Adipocyte (in vitro differentiated cells): ENCODE measurements around the gene MRPL28.
A peak's percentile ranks its signal among the peaks of the same experiment; 100 is the strongest.
"Not testable (repeated sequence)": the region's sequence is repeated elsewhere in the genome, so short reads cannot be mapped to it uniquely, and the experiment has no call there.

Experiments used
- DNase-seq: peaks from one replicate; pipeline ENCODE4 v3.0.0-alpha.2; 2015; ENCODE audit warnings: low read depth
- H3K27me3 ChIP-seq: replicated peaks from 2 replicates; pipeline ENCODE4 v1.7.0; 2013; ENCODE audit warnings: mild to moderate bottlenecking, low read length, moderate library complexity; ENCODE audit not compliant: control insufficient read depth, insufficient read depth
- H3K36me3 ChIP-seq: 2 replicates; pipeline ENCODE4 v1.7.0; 2013; ENCODE audit warnings: low read length, mild to moderate bottlenecking, moderate library complexity; ENCODE audit not compliant: control insufficient read depth, insufficient read depth, severe bottlenecking
- H3K4me1 ChIP-seq: 2 replicates; pipeline ENCODE4 v1.7.0; 2013; ENCODE audit warnings: mild to moderate bottlenecking, low read length, moderate library complexity; ENCODE audit not compliant: control insufficient read depth, insufficient read depth
- H3K4me3 ChIP-seq: 2 replicates; pipeline ENCODE4 v1.7.0; 2013; ENCODE audit warnings: mild to moderate bottlenecking, low read length, moderate library complexity
- H3K9ac ChIP-seq: 2 replicates; pipeline ENCODE4 v1.7.0; 2013; ENCODE audit warnings: mild to moderate bottlenecking, low read length, moderate library complexity
- H3K9me3 ChIP-seq: 2 replicates; pipeline ENCODE4 v1.7.0; 2013; ENCODE audit warnings: mild to moderate bottlenecking, low read length, moderate library complexity; ENCODE audit not compliant: control insufficient read depth

Gene MRPL28

GRCh38 chr16:386641-387156 lies 16.4 kb upstream of the MRPL28 start:
- DNase-seq = peak; percentile 16
- Histone ChIP-seq H3K36me3 (no peaks in the 10 kb centered on the region), H3K27me3 (no peaks in the 10 kb centered on the region), H3K9me3 (no peaks in the 10 kb centered on the region), H3K4me3 (no peak overlapping the region), H3K4me1 (peaks cover 17% of the 10 kb centered on the region), H3K9ac (no peak overlapping the region)

DNA sequence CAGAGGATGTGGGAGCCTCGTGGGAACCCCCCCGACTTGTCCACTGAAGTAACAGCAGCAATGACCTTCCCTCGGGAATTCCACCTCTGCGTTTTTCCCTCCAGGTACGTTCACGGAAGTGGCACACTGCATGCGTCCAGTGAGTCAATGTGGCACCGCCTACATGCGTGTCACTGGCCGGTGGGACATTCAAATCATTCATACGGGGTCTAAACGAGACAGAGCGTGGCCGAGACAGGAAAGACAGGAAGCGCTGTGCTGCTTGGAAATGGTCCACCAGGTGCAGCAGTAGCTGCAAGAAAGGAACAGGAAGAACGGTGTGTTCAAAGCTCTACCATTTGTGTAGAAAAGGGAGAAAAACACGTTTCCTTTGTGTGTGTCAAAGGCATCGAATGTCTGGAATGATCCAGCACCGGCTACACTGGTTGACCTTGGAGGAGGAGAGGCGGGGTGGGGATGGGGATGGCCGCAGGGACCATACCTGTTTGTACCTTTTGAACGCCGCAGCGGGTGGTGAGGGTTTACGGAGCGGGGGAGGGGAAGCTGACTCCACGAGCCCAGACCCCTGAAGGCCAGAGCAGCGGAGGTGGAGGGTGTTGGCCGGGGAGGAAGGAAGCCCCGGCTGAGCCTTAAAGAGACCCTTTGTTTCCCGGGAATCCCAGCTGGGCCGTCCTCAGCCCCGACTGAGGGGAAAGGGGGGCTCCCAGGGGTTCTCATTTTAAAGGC lies 13.2 kb upstream of the MRPL28 start:
- Histone ChIP-seq H3K9ac (peak overlapping the region; percentile 87), H3K36me3 (no peaks in the 10 kb centered on the region), H3K27me3 (no peaks in the 10 kb centered on the region), H3K9me3 (no peaks in the 10 kb centered on the region), H3K4me1 (peaks cover 14% of the 10 kb centered on the region), H3K4me3 (no peak overlapping the region)
- no peak for DNase-seq

GRCh38 chr16:381789-382717 lies 11.7 kb upstream of the MRPL28 start, which contains the start of gene PGAP6:
TSS of gene PGAP6 (minus strand) at chr16:381978. CDS start at chr16:381821, 157 bp downstream.
- no peaks in the 10 kb centered on the region for H3K27me3 ChIP-seq
- no peaks in the 10 kb centered on the region for H3K36me3 ChIP-seq
- peak within 1 kb of the TSS; percentile 87 for H3K9ac ChIP-seq
- peaks cover 3% of the 10 kb centered on the region for H3K4me1 ChIP-seq
- H3K4me3 ChIP-seq = peak within 1 kb of the TSS; percentile 91
- peak; percentile 88 for DNase-seq
- no peaks in the 10 kb centered on the region for H3K9me3 ChIP-seq

GRCh38 chr16:381012-381788 lies 10.9 kb upstream of the MRPL28 start:
- Histone ChIP-seq H3K4me3 (peak overlapping the region; percentile 83), H3K9ac (peak overlapping the region; percentile 87), H3K4me1 (peaks cover 3% of the 10 kb centered on the region), H3K9me3 (no peaks in the 10 kb centered on the region), H3K36me3 (peaks cover 5% of the 10 kb centered on the region), H3K27me3 (no peaks in the 10 kb centered on the region)
- peak; percentile 69 for DNase-seq

GRCh38 chr16:380762-381011 lies 10.3 kb upstream of the MRPL28 start:
- Histone ChIP-seq H3K36me3 (peaks cover 10% of the 10 kb centered on the region), H3K4me1 (peaks cover 3% of the 10 kb centered on the region), H3K9me3 (no peaks in the 10 kb centered on the region), H3K9ac (peak overlapping the region; percentile 87), H3K27me3 (no peaks in the 10 kb centered on the region), H3K4me3 (peak overlapping the region; percentile 83)
- DNase-seq = no peak

- Histone ChIP-seq H3K27me3 (no peaks in the 10 kb centered on the region), H3K4me3 (no peak overlapping the region), H3K9ac (no peak overlapping the region), H3K36me3 (peaks cover 11% of the 10 kb centered on the region), H3K4me1 (peaks cover 3% of the 10 kb centered on the region), H3K9me3 (no peaks in the 10 kb centered on the region)
- DNase-seq = no peak
These were observed 9.8 kb upstream of the MRPL28 start for GRCh38 chr16:379961-380761.

DNA sequence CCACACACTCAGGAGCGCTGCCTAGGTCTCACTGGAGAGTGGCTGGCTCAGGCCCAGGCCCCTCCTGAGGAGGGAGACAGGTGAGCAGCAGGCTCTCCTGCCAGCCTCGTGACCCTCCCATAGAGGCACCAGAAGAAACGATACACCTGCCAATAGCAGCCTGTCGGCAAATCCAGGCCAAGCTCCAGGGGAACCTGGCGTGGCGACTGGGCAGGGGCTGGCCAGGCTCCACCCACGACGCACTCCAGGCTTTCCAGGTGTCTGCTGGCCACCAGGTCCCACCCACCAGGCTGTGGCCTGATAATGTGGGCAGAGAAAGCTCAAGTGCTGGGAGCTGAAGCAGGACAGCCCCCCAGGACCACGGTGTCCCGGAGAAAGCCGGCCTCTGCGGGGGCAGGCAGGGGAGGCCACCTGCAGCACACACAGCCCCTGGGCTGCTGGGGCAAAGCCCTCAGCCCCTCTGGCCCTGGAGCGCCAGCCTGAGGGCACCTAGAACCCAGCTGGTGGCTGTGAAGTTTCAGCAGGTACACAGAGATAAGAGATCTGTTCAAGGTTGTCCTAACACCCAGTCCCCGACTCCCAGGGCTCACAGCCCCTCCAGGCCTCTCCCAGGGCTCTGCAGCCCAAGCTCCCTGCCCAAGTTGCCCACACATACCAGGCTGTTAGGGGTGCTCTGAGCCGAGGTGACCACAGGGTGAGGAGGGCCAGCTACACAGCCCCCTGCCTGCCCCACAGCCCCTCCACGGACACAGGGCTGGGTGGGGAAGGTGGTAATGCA lies 9.0 kb upstream of the MRPL28 start:
- H3K36me3 ChIP-seq = peaks cover 19% of the 10 kb centered on the region
- H3K4me3 ChIP-seq = no peak overlapping the region
- no peak for DNase-seq
- H3K9ac ChIP-seq = no peak overlapping the region
- no peaks in the 10 kb centered on the region for H3K27me3 ChIP-seq
- peaks cover 3% of the 10 kb centered on the region for H3K4me1 ChIP-seq
- no peaks in the 10 kb centered on the region for H3K9me3 ChIP-seq

DNA sequence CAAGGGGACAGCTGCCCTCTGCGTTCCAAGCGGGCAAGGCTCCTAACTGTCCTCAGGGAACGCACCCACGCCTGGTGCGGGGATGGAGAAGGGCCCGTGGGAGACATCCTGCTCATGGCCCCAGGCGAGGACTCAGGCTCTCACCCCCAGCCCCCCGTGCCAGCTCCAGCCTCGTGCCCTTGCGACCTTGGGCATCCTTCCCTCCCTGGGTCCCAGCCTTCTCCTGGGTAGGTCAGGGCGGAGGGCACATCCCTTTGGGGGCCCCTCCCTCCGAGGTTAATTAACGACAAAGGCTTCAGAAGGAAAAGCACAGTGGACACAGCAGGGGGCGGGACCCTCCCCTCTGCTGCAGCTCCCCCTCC lies 8.5 kb upstream of the MRPL28 start:
- no peak overlapping the region for H3K4me3 ChIP-seq
- H3K36me3 ChIP-seq = peaks cover 24% of the 10 kb centered on the region
- no peak overlapping the region for H3K9ac ChIP-seq
- no peaks in the 10 kb centered on the region for H3K27me3 ChIP-seq
- H3K4me1 ChIP-seq = peaks cover 3% of the 10 kb centered on the region
- no peaks in the 10 kb centered on the region for H3K9me3 ChIP-seq
- no peak for DNase-seq

DNA sequence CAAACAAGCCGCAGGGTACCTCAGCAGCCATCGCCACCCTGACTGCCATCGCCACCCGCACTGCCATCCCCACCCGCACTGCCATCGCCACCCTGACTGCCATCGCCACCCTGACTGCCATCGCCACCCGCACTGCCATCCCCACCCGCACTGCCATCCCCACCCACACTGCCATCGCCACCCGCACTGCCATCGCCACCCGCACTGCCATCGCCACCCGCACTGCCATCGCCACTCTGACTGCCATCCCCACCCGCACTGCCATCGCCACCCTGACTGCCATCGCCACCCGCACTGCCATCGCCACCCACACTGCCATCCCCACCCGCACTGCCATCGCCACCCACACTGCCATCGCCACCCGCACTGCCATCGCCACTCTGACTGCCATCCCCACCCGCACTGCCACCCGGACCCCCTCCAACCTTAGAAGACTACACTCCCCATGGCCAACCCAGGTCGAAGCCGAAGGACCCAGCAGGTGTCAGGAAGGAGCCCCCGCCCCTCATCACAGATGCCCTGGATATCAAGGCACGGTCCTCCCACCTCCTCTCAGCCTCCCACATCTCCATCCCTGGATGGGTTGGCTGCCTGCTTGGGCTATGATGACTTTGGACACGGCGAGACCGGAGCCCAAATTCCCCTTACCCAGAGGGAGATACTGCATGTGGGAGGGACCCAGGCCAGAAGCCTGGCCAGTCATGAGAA lies 7.9 kb upstream of the MRPL28 start:
- not testable (repeated sequence) for H3K9ac ChIP-seq, H3K4me1 ChIP-seq, H3K27me3 ChIP-seq, DNase-seq, H3K9me3 ChIP-seq, H3K4me3 ChIP-seq
- peaks cover 30% of the 10 kb centered on the region for H3K36me3 ChIP-seq
